ENCODE results near the gene ZNF429. TPM values are rescaled to one million over a fixed set of nuclear protein-coding genes. Genes with fewer than 3 reads are reported as not detected.

ZNF429 gene
- total RNA-seq, 1 experiment from 2014 or later = 0.66 TPM

GRCh38 chr19:21585281-21585890 lies 80.0 kb downstream of the ZNF429 start:
- H3K9ac ChIP-seq (ENCODE audit: low read length) = no peak overlapping the region
- H3F3A ChIP-seq (ENCODE audit: low read length, unreplicated experiment) = no peaks in the 10 kb centered on the region
- no peaks in the 10 kb centered on the region for H3K4me1 ChIP-seq (ENCODE audit: insufficient read depth, low read length)
- no peaks in the 10 kb centered on the region for H3K9me2 ChIP-seq (replicated peaks; ENCODE audit: low read length)
- no peak overlapping the region for H3K4me3 ChIP-seq (ENCODE audit: low read length)
- peaks cover 12% of the 10 kb centered on the region; the same call in 1 of the 2 replicates for H3K9me3 ChIP-seq (ENCODE audit: low read length)
- DNase-seq = no peak
- TF ChIP-seq CTCF (conservative IDR thresholded peaks at IDR 0.05; ENCODE audit: low read depth, low read length) = no peak
- no peak for TF ChIP-seq EZH2phosphoT487 (IDR thresholded peaks at IDR 0.05; ENCODE audit: borderline replicate concordance, low read length)
- TF ChIP-seq EZH2 (IDR thresholded peaks at IDR 0.05; ENCODE audit: low read length, unreplicated experiment) = no peak
- CTCF ChIA-PET = no interaction called here
- H3K36me3 ChIP-seq (ENCODE audit: low read depth, low read length) = no peaks in the 10 kb centered on the region
- no peak overlapping the region for H3K4me2 ChIP-seq (ENCODE audit: low read length)
- H3K79me2 ChIP-seq (ENCODE audit: low read length) = no peaks in the 10 kb centered on the region
- ATAC-seq = no peak
- no peaks in the 10 kb centered on the region for H4K20me1 ChIP-seq (ENCODE audit: low read length)
- no peak overlapping the region for H2AFZ ChIP-seq (ENCODE audit: low read length)
- intact Hi-C loops (cut with micrococcal nuclease) = no loop called here
- H3K27me3 ChIP-seq (ENCODE audit: low read length) = no peaks in the 10 kb centered on the region
- no peak overlapping the region for H3K27ac ChIP-seq (ENCODE audit: low read length)
- POLR2A ChIA-PET (ENCODE audit: unreplicated experiment) = no interaction called here
- no TSS peak for BruUV-seq (replicated peaks)

- H3K4me3 ChIP-seq (ENCODE audit: low read length) = peak overlapping the region; percentile 59
- CTCF ChIA-PET = no interaction called here
- H3K79me2 ChIP-seq (ENCODE audit: low read length) = no peaks in the 10 kb centered on the region
- peak overlapping the region; percentile 74 for H3K4me2 ChIP-seq (ENCODE audit: low read length)
- H4K20me1 ChIP-seq (ENCODE audit: low read length) = no peaks in the 10 kb centered on the region
- BruUV-seq (replicated peaks) = no TSS peak
- H2AFZ ChIP-seq (ENCODE audit: low read length) = peak overlapping the region; percentile 59
- no peak overlapping the region for H3K9ac ChIP-seq (ENCODE audit: low read length)
- H3K9me2 ChIP-seq (replicated peaks; ENCODE audit: low read length) = no peaks in the 10 kb centered on the region
- no peaks in the 10 kb centered on the region for H3K27me3 ChIP-seq (ENCODE audit: low read length)
- peak; percentile 35 for ATAC-seq
- TF ChIP-seq EZH2phosphoT487 (IDR thresholded peaks at IDR 0.05; ENCODE audit: borderline replicate concordance, low read length) (no peak), EZH2 (IDR thresholded peaks at IDR 0.05; ENCODE audit: low read length, unreplicated experiment) (no peak), CTCF (conservative IDR thresholded peaks at IDR 0.05; ENCODE audit: low read depth, low read length) (no peak)
- 0 out of 2 replicates have a peak, but pooled peaks cover 2% of the 10 kb centered on the region for H3K9me3 ChIP-seq (ENCODE audit: low read length)
- no peak for DNase-seq
- no peaks in the 10 kb centered on the region for H3K4me1 ChIP-seq (ENCODE audit: insufficient read depth, low read length)
- H3K36me3 ChIP-seq (ENCODE audit: low read depth, low read length) = no peaks in the 10 kb centered on the region
- intact Hi-C loops (cut with micrococcal nuclease) = no loop called here
- no peaks in the 10 kb centered on the region for H3F3A ChIP-seq (ENCODE audit: low read length, unreplicated experiment)
- POLR2A ChIA-PET (ENCODE audit: unreplicated experiment) = no interaction called here
- no peak overlapping the region for H3K27ac ChIP-seq (ENCODE audit: low read length)
Measured at GRCh38 chr19:21586311-21587116, 81.1 kb downstream of the ZNF429 start.

GRCh38 chr19:21587117-21587461 lies 81.7 kb downstream of the ZNF429 start:
- Histone ChIP-seq H4K20me1 (ENCODE audit: low read length) (no peaks in the 10 kb centered on the region), H3K79me2 (ENCODE audit: low read length) (no peaks in the 10 kb centered on the region), H3K9me2 (replicated peaks; ENCODE audit: low read length) (no peaks in the 10 kb centered on the region), H3K4me2 (ENCODE audit: low read length) (peak overlapping the region; percentile 74; the same call in 1 of the 2 replicates), H3K27ac (ENCODE audit: low read length) (no peak overlapping the region), H3K36me3 (ENCODE audit: low read depth, low read length) (no peaks in the 10 kb centered on the region), H3K9me3 (ENCODE audit: low read length) (0 out of 2 replicates have a peak, but pooled peaks cover 2% of the 10 kb centered on the region), H3K27me3 (ENCODE audit: low read length) (no peaks in the 10 kb centered on the region), H3F3A (ENCODE audit: low read length, unreplicated experiment) (no peaks in the 10 kb centered on the region), H3K4me3 (ENCODE audit: low read length) (peak overlapping the region; percentile 59; the same call in 1 of the 2 replicates), H3K9ac (ENCODE audit: low read length) (no peak overlapping the region), H3K4me1 (ENCODE audit: insufficient read depth, low read length) (no peaks in the 10 kb centered on the region), H2AFZ (ENCODE audit: low read length) (no peak overlapping the region)
- POLR2A ChIA-PET (ENCODE audit: unreplicated experiment) = no interaction called here
- intact Hi-C loops (cut with micrococcal nuclease) = no loop called here
- ATAC-seq = no peak
- CTCF ChIA-PET = no interaction called here
- TF ChIP-seq CTCF (conservative IDR thresholded peaks at IDR 0.05; ENCODE audit: low read depth, low read length) (no peak), EZH2 (IDR thresholded peaks at IDR 0.05; ENCODE audit: low read length, unreplicated experiment) (no peak), EZH2phosphoT487 (IDR thresholded peaks at IDR 0.05; ENCODE audit: borderline replicate concordance, low read length) (no peak)
- BruUV-seq (replicated peaks) = no TSS peak
- no peak for DNase-seq
